Mesothelial cell of epicardium (in vitro differentiated cells): ENCODE data around the gene SLC41A2. TPM values are rescaled to one million over a fixed set of nuclear protein-coding genes. Genes with fewer than 3 reads are reported as not detected.

Source experiments
- DNase-seq, 2 experiments: peaks; one replicate each; pipeline ENCODE4 v3.0.0; 2021; ENCODE audit warnings: low spot score in 2 of 2; ENCODE audit not compliant: unreplicated experiment in 2 of 2
- H3K27ac Mint-ChIP-seq: 2 replicates; pipeline ENCODE4 v1.8.0; 2021; ENCODE audit warnings: mixed read lengths
- H3K27me3 Mint-ChIP-seq: 2 replicates; pipeline ENCODE4 v1.8.0; 2021; ENCODE audit warnings: low read depth, mixed read lengths
- H3K36me3 Mint-ChIP-seq: 2 replicates; pipeline ENCODE4 v1.8.0; 2021; ENCODE audit warnings: mixed read lengths
- H3K4me1 Mint-ChIP-seq: 2 replicates; pipeline ENCODE4 v1.8.0; 2021; ENCODE audit warnings: mixed read lengths
- H3K4me3 Mint-ChIP-seq: 2 replicates; pipeline ENCODE4 v1.8.0; 2021; ENCODE audit warnings: mild to moderate bottlenecking, moderate library complexity, mixed read lengths
- H3K9me3 Mint-ChIP-seq: 2 replicates; pipeline ENCODE4 v1.8.0; 2021; ENCODE audit warnings: mixed read lengths
- CTCF ChIP-seq: fragments of 200-600 bp; sonication (generic); IDR thresholded peaks from one replicate; pipeline ENCODE4 v1.5.0; 2021; ENCODE audit warnings: antibody characterized with exemption; ENCODE audit not compliant: unreplicated experiment
- total RNA-seq: library from RNA; stranded (reverse); gene quantifications from 3 replicates; pipeline ENCODE4 v1.2.1, GENCODE V29; 2021

Gene SLC41A2
- total RNA-seq, result 5.9 to 10.1 TPM (median 6.9 TPM) in 3 replicates

- Mint-ChIP-seq H3K36me3 (no peaks in the 10 kb centered on the region), H3K27ac (peak within 1 kb of the TSS; percentile 73), H3K27me3 (peaks cover 45% of the 10 kb centered on the region), H3K4me1 (peaks cover 16% of the 10 kb centered on the region), H3K9me3 (no peaks in the 10 kb centered on the region), H3K4me3 (peak within 1 kb of the TSS; percentile 83)
- peak; percentile 64 to 81 for DNase-seq
- TF ChIP-seq CTCF, result peak; percentile 22
These were observed at the start of gene SLC41A2 for GRCh38 chr12:104958001-104958804. TSS of gene SLC41A2 (minus strand) at chr12:104958290. CDS start at chr12:104928527, 29,763 bp downstream.

- Mint-ChIP-seq H3K27ac (no peak overlapping the region), H3K36me3 (peaks cover 68% of the 10 kb centered on the region), H3K4me3 (no peak overlapping the region), H3K27me3 (no peaks in the 10 kb centered on the region), H3K9me3 (no peaks in the 10 kb centered on the region), H3K4me1 (peaks cover 2% of the 10 kb centered on the region)
- no peak for TF ChIP-seq CTCF
- no peak for DNase-seq
These were observed 43.4 kb upstream of the SLC41A2 start for GRCh38 chr12:105001476-105001875.

- Mint-ChIP-seq H3K27ac (no peak overlapping the region), H3K9me3 (no peaks in the 10 kb centered on the region), H3K4me3 (no peak overlapping the region), H3K4me1 (peaks cover 2% of the 10 kb centered on the region), H3K36me3 (peaks cover 66% of the 10 kb centered on the region), H3K27me3 (no peaks in the 10 kb centered on the region)
- no peak for TF ChIP-seq CTCF
- DNase-seq, result no peak
These were observed 41.2 kb upstream of the SLC41A2 start for GRCh38 chr12:104999347-104999685.

GRCh38 chr12:104998423-104999346, 40.6 kb upstream of the SLC41A2 start:
- H3K27ac Mint-ChIP-seq, result no peak overlapping the region
- DNase-seq, result no peak

GRCh38 chr12:104997541-104997940, 39.5 kb upstream of the SLC41A2 start:
- peaks cover 2% of the 10 kb centered on the region for H3K4me1 Mint-ChIP-seq
- H3K27me3 Mint-ChIP-seq, result no peaks in the 10 kb centered on the region
- no peak overlapping the region for H3K4me3 Mint-ChIP-seq
- peaks cover 66% of the 10 kb centered on the region for H3K36me3 Mint-ChIP-seq
- H3K9me3 Mint-ChIP-seq, result no peaks in the 10 kb centered on the region
- no peak overlapping the region for H3K27ac Mint-ChIP-seq
- DNase-seq, result no peak
- no peak for TF ChIP-seq CTCF

More at GRCh38 chr12:104998423-104999346, 40.6 kb upstream of the SLC41A2 start:
- Mint-ChIP-seq H3K36me3 (peaks cover 65% of the 10 kb centered on the region), H3K27me3 (no peaks in the 10 kb centered on the region), H3K4me1 (peaks cover 2% of the 10 kb centered on the region), H3K4me3 (no peak overlapping the region), H3K9me3 (no peaks in the 10 kb centered on the region)
- no peak for TF ChIP-seq CTCF
